Neural cell (in vitro differentiated cells): ENCODE data around the gene HS6ST3. TPM values are rescaled to one million over a fixed set of nuclear protein-coding genes. Genes with fewer than 3 reads are reported as not detected.

Experiments used
- H2AFZ ChIP-seq: fragments of 200-600, 300-800 bp; sonication (generic), shearing (Covaris generic); 2 replicates; pipeline ENCODE4 v1.6.0; 2014; ENCODE audit warnings: low read depth, mild to moderate bottlenecking, antibody characterized with exemption, low read length, moderate library complexity
- H3F3A ChIP-seq: fragments of 200-600 bp; shearing (Covaris generic); 2 replicates; pipeline ENCODE4 v1.6.1; 2016; ENCODE audit warnings: mild to moderate bottlenecking, moderate library complexity, mixed read lengths, antibody characterized with exemption, low read length; ENCODE audit not compliant: insufficient read depth, poor library complexity, severe bottlenecking
- H3K27ac ChIP-seq: fragments of 200-600, 300-800 bp; sonication (generic), shearing (Covaris generic); 2 replicates; pipeline ENCODE4 v1.5.1; 2014; ENCODE audit warnings: mild to moderate bottlenecking, low read length, moderate library complexity
- H3K27me3 ChIP-seq: fragments of 300-800, 200-600 bp; sonication (generic), shearing (Covaris generic); 2 replicates; pipeline ENCODE4 v1.6.0; 2014; ENCODE audit warnings: mild to moderate bottlenecking, low read depth, low read length, moderate library complexity; ENCODE audit not compliant: insufficient read depth
- H3K36me3 ChIP-seq: fragments of 300-800, 200-600 bp; sonication (generic), shearing (Covaris generic); 2 replicates; pipeline ENCODE4 v1.5.1; 2014; ENCODE audit warnings: mild to moderate bottlenecking, antibody characterized with exemption, low read length, moderate library complexity; ENCODE audit not compliant: insufficient read depth
- H3K4me2 ChIP-seq: fragments of 300-800, 200-600 bp; sonication (generic), shearing (Covaris generic); 2 replicates; pipeline ENCODE4 v1.6.0; 2014; ENCODE audit warnings: mild to moderate bottlenecking, low read length
- H3K4me3 ChIP-seq: fragments of 300-800, 200-600 bp; sonication (generic), shearing (Covaris generic); 2 replicates; pipeline ENCODE4 v1.5.1; 2014; ENCODE audit warnings: mild to moderate bottlenecking, low read length, moderate library complexity
- H3K79me2 ChIP-seq: fragments of 200-600 bp; shearing (Covaris generic); replicated peaks from 2 replicates; pipeline ENCODE4 v1.6.0; 2014; ENCODE audit warnings: mild to moderate bottlenecking, low read length, moderate library complexity; ENCODE audit not compliant: insufficient read depth
- H3K9ac ChIP-seq: fragments of 300-800, 200-600 bp; sonication (generic), shearing (Covaris generic); 2 replicates; pipeline ENCODE4 v1.6.1; 2016; ENCODE audit warnings: mild to moderate bottlenecking, low read length, mixed read lengths
- H3K9me2 ChIP-seq: fragments of 200-600 bp; shearing (Covaris generic); 2 replicates; pipeline ENCODE4 v1.6.1; 2016; ENCODE audit warnings: mild to moderate bottlenecking, low read length, mixed read lengths; ENCODE audit not compliant: insufficient read depth
- H3K9me3 ChIP-seq: fragments of 200-600, 300-800 bp; sonication (generic), shearing (Covaris generic); 2 replicates; pipeline ENCODE4 v1.6.1; 2016; ENCODE audit warnings: mild to moderate bottlenecking, mixed run types, low read length, moderate library complexity, mixed read lengths
- H4K20me1 ChIP-seq: fragments of 200-600 bp; shearing (Covaris generic); 2 replicates; pipeline ENCODE4 v1.6.1; 2016; ENCODE audit warnings: mild to moderate bottlenecking, mixed run types; ENCODE audit not compliant: insufficient read depth
- CTCF ChIP-seq: fragments of 450-650 bp; IDR thresholded peaks from 2 replicates; pipeline ENCODE4 v1.5.1; 2014; ENCODE audit warnings: antibody characterized with exemption, mild to moderate bottlenecking, moderate library complexity; ENCODE audit not compliant: poor library complexity, severe bottlenecking
- EP300 ChIP-seq: fragments of 450-650 bp; conservative IDR thresholded peaks from 2 replicates; pipeline ENCODE4 v1.6.1; 2014; ENCODE audit warnings: antibody characterized with exemption, mild to moderate bottlenecking, moderate library complexity; ENCODE audit not compliant: poor library complexity, severe bottlenecking
- MXI1 ChIP-seq: fragments of 450-650 bp; conservative IDR thresholded peaks from 2 replicates; pipeline ENCODE4 v1.6.1; 2014; ENCODE audit warnings: antibody characterized with exemption, mild to moderate bottlenecking; ENCODE audit not compliant: poor library complexity, severe bottlenecking
- POLR2AphosphoS5 ChIP-seq: IDR thresholded peaks from 2 replicates; pipeline ENCODE4 v1.6.1; 2012
- RAD21 ChIP-seq: fragments of 450-650 bp; conservative IDR thresholded peaks from 2 replicates; pipeline ENCODE4 v1.6.1; 2014; ENCODE audit warnings: antibody characterized with exemption, mild to moderate bottlenecking, moderate library complexity
- SMC3 ChIP-seq: fragments of 450-650 bp; conservative IDR thresholded peaks from 2 replicates; pipeline ENCODE4 v1.6.1; 2014; ENCODE audit warnings: antibody characterized with exemption, mild to moderate bottlenecking, moderate library complexity; ENCODE audit not compliant: poor library complexity
- TAF1 ChIP-seq: IDR thresholded peaks from 2 replicates; pipeline ENCODE4 v1.6.1; 2012; ENCODE audit warnings: low read depth
- polyA plus RNA-seq: library from polyadenylated mRNA; depleted of rRNA; stranded (reverse); fragments of >200 nt; gene quantifications from 2 replicates; pipeline ENCODE4 v1.2.3, GENCODE V29; 2014
- TF ChIP-seq, protein P1 (sequence below): IDR thresholded peaks from 2 replicates; pipeline ENCODE4 v1.6.1; 2012; ENCODE audit warnings: borderline replicate concordance

HS6ST3 gene
- polyA plus RNA-seq, 1 donor from 2014 or later: 10.9 TPM

- Histone ChIP-seq H3K9ac (no peak overlapping the region), H3K27me3 (no peaks in the 10 kb centered on the region), H3K36me3 (no peaks in the 10 kb centered on the region), H3K4me3 (no peak overlapping the region), H3F3A (no peaks in the 10 kb centered on the region), H3K4me2 (no peak overlapping the region), H3K9me2 (no peaks in the 10 kb centered on the region), H3K27ac (no peak overlapping the region), H3K79me2 (no peaks in the 10 kb centered on the region), H3K9me3 (peaks cover 4% of the 10 kb centered on the region), H4K20me1 (no peaks in the 10 kb centered on the region), H2AFZ (no peak overlapping the region)
- no peak for TF ChIP-seq CTCF
- TF ChIP-seq SMC3: no peak
- no peak for TF ChIP-seq RAD21
- TF ChIP-seq MXI1: no peak
- TF ChIP-seq, protein P1, sequence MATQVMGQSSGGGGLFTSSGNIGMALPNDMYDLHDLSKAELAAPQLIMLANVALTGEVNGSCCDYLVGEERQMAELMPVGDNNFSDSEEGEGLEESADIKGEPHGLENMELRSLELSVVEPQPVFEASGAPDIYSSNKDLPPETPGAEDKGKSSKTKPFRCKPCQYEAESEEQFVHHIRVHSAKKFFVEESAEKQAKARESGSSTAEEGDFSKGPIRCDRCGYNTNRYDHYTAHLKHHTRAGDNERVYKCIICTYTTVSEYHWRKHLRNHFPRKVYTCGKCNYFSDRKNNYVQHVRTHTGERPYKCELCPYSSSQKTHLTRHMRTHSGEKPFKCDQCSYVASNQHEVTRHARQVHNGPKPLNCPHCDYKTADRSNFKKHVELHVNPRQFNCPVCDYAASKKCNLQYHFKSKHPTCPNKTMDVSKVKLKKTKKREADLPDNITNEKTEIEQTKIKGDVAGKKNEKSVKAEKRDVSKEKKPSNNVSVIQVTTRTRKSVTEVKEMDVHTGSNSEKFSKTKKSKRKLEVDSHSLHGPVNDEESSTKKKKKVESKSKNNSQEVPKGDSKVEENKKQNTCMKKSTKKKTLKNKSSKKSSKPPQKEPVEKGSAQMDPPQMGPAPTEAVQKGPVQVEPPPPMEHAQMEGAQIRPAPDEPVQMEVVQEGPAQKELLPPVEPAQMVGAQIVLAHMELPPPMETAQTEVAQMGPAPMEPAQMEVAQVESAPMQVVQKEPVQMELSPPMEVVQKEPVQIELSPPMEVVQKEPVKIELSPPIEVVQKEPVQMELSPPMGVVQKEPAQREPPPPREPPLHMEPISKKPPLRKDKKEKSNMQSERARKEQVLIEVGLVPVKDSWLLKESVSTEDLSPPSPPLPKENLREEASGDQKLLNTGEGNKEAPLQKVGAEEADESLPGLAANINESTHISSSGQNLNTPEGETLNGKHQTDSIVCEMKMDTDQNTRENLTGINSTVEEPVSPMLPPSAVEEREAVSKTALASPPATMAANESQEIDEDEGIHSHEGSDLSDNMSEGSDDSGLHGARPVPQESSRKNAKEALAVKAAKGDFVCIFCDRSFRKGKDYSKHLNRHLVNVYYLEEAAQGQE: no peak
- no peak for TF ChIP-seq TAF1
- TF ChIP-seq POLR2AphosphoS5: no peak
- TF ChIP-seq EP300: no peak
These were observed 721.1 kb downstream of the HS6ST3 start for GRCh38 chr13:96811049-96811448.

GRCh38 chr13:96816261-96816660, 726.4 kb downstream of the HS6ST3 start:
- no peak for TF ChIP-seq RAD21

DNA sequence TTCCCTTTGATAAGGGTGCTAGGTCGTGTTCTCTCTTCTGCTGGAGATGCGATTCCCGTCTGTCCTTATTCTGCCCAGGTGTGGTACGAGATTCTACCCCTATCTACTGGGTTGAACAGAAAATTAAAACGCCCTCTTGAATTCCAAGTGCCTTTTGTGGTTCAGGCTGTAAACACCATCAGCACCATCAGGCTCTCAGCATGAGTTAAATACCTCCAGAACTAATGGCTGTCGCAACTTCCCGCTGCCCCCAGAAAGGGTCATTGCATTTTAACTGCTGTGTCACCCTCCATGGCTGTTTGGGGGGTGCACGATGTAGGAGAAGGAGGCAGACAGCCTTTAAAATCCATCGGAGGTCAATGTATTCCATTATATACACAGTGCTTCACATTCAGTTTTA, 727.0 kb downstream of the HS6ST3 start:
- H3K4me2 ChIP-seq: no peak overlapping the region
- H2AFZ ChIP-seq: no peak overlapping the region
- H3K79me2 ChIP-seq: no peaks in the 10 kb centered on the region
- H3F3A ChIP-seq: no peaks in the 10 kb centered on the region
- H3K9me3 ChIP-seq: peaks cover 4% of the 10 kb centered on the region
- no peak overlapping the region for H3K27ac ChIP-seq
- no peaks in the 10 kb centered on the region for H4K20me1 ChIP-seq
- no peaks in the 10 kb centered on the region for H3K27me3 ChIP-seq
- H3K36me3 ChIP-seq: no peaks in the 10 kb centered on the region
- no peak overlapping the region for H3K9ac ChIP-seq
- TF ChIP-seq EP300: no peak
- TF ChIP-seq MXI1: no peak
- no peak for TF ChIP-seq CTCF
- TF ChIP-seq, protein P1: no peak
- TF ChIP-seq TAF1: no peak
- no peaks in the 10 kb centered on the region for H3K9me2 ChIP-seq
- no peak overlapping the region for H3K4me3 ChIP-seq

More at GRCh38 chr13:96816261-96816660, 726.4 kb downstream of the HS6ST3 start:
- Histone ChIP-seq H3K4me3 (no peak overlapping the region), H3K9me3 (peaks cover 4% of the 10 kb centered on the region), H3K9ac (no peak overlapping the region), H3K79me2 (no peaks in the 10 kb centered on the region), H3K9me2 (no peaks in the 10 kb centered on the region), H2AFZ (no peak overlapping the region), H3F3A (no peaks in the 10 kb centered on the region), H4K20me1 (no peaks in the 10 kb centered on the region), H3K27ac (no peak overlapping the region), H3K4me2 (no peak overlapping the region), H3K27me3 (no peaks in the 10 kb centered on the region), H3K36me3 (no peaks in the 10 kb centered on the region)
